Measurements from ENCODE around the gene LAMC3. TPM values are rescaled to one million over a fixed set of nuclear protein-coding genes. Genes with fewer than 3 reads are reported as not detected.

The LAMC3 gene
- total and polyA plus RNA-seq, 9 of the 15 experiments (the other 6 are each of a cell fraction or from before 2014, with no cell fraction given): 0.10 TPM; not detected in 8

DNA sequence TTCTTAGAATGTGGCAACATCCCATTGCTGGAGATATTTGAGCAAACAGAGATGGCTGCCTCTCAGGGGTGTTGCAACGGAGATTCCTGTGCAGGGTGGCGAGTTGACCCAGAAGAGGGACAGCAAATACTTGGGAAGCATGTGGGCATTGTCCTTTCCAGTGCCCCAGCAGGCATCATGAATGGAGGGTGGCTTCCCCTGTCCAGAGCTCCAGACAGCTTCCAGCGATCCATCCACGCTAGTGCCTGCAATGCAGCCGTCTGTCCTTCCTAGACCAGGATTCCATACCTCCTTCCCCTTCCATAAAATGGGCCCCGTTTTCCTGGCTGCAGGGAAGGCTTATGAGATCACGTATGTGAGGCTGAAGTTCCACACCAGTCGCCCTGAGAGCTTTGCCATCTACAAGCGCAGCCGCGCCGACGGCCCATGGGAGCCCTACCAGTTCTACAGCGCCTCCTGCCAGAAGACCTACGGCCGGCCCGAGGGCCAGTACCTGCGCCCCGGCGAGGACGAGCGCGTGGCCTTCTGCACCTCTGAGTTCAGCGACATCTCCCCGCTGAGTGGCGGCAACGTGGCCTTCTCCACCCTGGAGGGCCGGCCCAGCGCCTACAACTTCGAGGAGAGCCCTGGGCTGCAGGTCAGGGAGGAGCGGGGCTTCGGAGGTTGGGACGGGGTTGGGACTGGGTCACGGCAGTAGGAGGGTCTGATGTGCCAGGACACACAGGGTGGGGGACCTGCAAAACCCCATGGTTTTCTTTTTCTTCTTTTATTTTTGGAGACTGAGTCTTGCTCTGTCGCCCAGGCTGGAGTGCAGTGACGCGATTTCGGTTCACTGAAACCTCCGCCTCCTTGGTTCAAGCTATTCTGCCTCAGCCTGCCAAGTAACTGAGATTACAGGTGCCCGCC lies 17.2 kb downstream of the LAMC3 start:
- no peaks in the 10 kb centered on the region for H3K79me2 ChIP-seq (ENCODE audit: control insufficient read depth, insufficient read depth, low read length)
- ATAC-seq (peak; percentile 59), FAIRE-seq (no peak), DNase-seq (ENCODE audit: extremely low read depth in 1 of 4, low spot score in 3 of 4) (peak in 3 of 4 experiments; percentile 63 to 73 (median 71))
- peak; percentile 45; the same call in 1 of the 2 replicates for TF ChIP-seq HMGXB4 (CRISPR knock-in tag; IDR thresholded peaks at IDR 0.05)
- peak in 1 of 2 experiments; percentile 38; a peak in 1 of 4 replicates for TF ChIP-seq MLX (CRISPR knock-in tag; conservative IDR thresholded peaks at IDR 0.05)
- TF ChIP-seq CHCHD3 (CRISPR knock-in tag; IDR thresholded peaks at IDR 0.05): no peak
- peaks cover 10% of the 10 kb centered on the region for H3K9me1 ChIP-seq (ENCODE audit: control insufficient read depth, insufficient read depth, low read length)
- no peaks in the 10 kb centered on the region for H3K9me3 ChIP-seq (replicated peaks; ENCODE audit: control insufficient read depth, insufficient read depth, low read depth, low read length)
- peaks cover 74% of the 10 kb centered on the region for H4K20me1 ChIP-seq (replicated peaks; ENCODE audit: control insufficient read depth, insufficient read depth, low read length)
- no TSS peak for BruUV-seq (replicated peaks)
- WGBS (ENCODE audit: insufficient coverage, low coverage, missing lambda C conversion rate): 5% methylated on average over 40 of the region's 40 CpGs
- no peak overlapping the region for H3K27ac ChIP-seq (ENCODE audit: extremely low read depth, low read depth, low read length)
- no peak overlapping the region for H3K4me3 ChIP-seq
- peaks cover 0 to 15% of the 10 kb centered on the region in 2 experiments; a peak in 3 of 5 replicates for H3K4me1 ChIP-seq (replicated peaks in 1 of 2; ENCODE audit: control insufficient read depth in 2 of 2, insufficient read depth in 2 of 2, low read length in 2 of 2)
- in situ Hi-C loops (cut with MboI) (no loop called here), intact Hi-C loops (cut with micrococcal nuclease) (no loop called here)
- peaks cover 87 to 94% of the 10 kb centered on the region in 2 experiments for H3K27me3 ChIP-seq (ENCODE audit: control insufficient read depth in 2 of 2, insufficient read depth in 2 of 2, low read length in 2 of 2)
- peak overlapping the region in 1 of 2 experiments; percentile 1; a peak in 2 of 4 replicates for H3K9ac ChIP-seq (ENCODE audit: insufficient read depth in 1 of 2, low read depth in 2 of 2, low read length in 2 of 2)
- CTCF ChIA-PET (ENCODE audit: low intra/inter-chr PET ratio): interaction anchor here (0.8 kb wide), 1 partner anchor 15 kb away, joined by 3 read pairs; no protein-coding TSS in a partner anchor
- H3K4me2 ChIP-seq (ENCODE audit: insufficient read depth, low read length): no peak overlapping the region
- no peaks in the 10 kb centered on the region for H3K36me3 ChIP-seq (ENCODE audit: control insufficient read depth, insufficient read depth, low read length)
- POLR2A ChIA-PET: interaction anchor here (0.6 to 99.3 kb wide), 17 partner anchors 9 to 320 kb away, joined by 3 to 3336 read pairs (median 5); partner anchors contain the start of genes AIF1L and NUP214
- no peak overlapping the region for H2AFZ ChIP-seq (ENCODE audit: low read depth, low read length)

Measured in K562 (cell line).